ENCODE data around the gene GLRA3. TPM values are rescaled to one million over a fixed set of nuclear protein-coding genes. Genes with fewer than 3 reads are reported as not detected.
"Not testable (repeated sequence)": the region's sequence is repeated elsewhere in the genome, so short reads cannot be mapped to it uniquely, and the experiment has no call there.

The GLRA3 gene
- total RNA-seq, 4 donors from 2014 or later, result not detected

DNA sequence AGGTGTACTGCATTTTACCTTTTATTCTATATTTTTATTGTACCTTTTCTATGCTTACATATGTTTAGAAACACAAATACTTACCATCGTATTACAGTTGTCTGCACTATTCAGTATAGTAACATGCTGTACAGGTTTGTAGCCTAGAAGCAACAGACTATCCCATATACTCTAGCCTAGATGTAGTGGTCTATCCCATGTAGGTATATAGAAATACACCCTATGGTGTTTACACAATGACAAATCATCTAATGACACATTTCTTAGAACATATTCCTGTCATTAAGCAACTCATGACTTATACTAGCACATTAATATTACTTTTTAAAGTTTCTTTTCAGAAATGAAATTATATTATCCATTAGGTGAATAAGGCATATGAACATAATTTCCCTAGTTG, 195.6 kb downstream of the GLRA3 start:
- TF ChIP-seq, protein P1, sequence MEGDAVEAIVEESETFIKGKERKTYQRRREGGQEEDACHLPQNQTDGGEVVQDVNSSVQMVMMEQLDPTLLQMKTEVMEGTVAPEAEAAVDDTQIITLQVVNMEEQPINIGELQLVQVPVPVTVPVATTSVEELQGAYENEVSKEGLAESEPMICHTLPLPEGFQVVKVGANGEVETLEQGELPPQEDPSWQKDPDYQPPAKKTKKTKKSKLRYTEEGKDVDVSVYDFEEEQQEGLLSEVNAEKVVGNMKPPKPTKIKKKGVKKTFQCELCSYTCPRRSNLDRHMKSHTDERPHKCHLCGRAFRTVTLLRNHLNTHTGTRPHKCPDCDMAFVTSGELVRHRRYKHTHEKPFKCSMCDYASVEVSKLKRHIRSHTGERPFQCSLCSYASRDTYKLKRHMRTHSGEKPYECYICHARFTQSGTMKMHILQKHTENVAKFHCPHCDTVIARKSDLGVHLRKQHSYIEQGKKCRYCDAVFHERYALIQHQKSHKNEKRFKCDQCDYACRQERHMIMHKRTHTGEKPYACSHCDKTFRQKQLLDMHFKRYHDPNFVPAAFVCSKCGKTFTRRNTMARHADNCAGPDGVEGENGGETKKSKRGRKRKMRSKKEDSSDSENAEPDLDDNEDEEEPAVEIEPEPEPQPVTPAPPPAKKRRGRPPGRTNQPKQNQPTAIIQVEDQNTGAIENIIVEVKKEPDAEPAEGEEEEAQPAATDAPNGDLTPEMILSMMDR (IDR thresholded peaks at IDR 0.05), result no peak
- TF ChIP-seq EP300 (IDR thresholded peaks at IDR 0.05) (no peak), POLR2AphosphoS5 (IDR thresholded peaks at IDR 0.05) (no peak), POLR2A (IDR thresholded peaks at IDR 0.05) (no peak)
- Histone ChIP-seq H3K27ac (no peak overlapping the region), H3K36me3 (no peaks in the 10 kb centered on the region), H3K4me3 (no peak overlapping the region), H3K9me3 (no peaks in the 10 kb centered on the region), H3K27me3 (no peaks in the 10 kb centered on the region), H3K4me1 (no peaks in the 10 kb centered on the region)
- 95% methylated on average over 1 of the region's 1 CpG for WGBS
- DNase-seq (ENCODE audit: low spot score in 2 of 2), result no peak

DNA sequence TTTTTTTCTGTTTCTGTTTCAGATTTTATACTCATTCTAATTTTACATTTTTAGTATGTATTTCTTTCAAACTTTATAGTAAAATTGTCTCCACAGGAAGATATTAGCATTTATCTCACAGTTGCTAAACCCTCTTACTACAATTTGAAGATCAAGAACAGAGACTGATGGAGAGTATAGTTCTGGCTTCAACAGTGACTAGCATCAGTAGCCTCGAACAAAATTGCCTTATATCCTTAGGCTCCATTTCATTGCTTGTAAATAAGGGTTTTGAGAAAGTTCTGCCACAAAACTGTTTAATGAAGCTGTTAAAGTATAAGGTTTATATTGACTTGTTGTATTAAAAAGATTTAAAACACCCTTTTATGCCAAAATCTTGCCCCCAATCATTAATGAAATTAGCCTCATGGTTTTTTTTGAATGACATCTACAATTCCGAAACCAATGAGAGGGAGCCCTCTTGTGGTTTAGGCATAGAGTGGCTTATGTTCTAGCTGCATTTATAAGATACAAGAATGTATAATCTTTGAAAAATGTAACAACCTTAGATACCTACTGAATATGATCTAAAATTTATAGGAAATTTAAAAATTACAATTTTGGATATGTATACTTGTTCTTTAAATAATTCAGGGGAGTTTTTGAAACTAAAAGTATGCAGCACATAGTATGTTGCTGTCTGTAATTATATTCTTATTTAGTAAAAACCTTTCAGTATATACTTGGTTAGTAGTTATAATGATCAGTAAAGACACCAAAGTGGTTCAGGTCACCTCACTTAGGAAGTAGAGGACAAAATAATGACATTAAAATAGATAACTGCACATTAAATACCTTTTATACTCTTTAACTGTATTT, 196.9 kb downstream of the GLRA3 start:
- DNase-seq (ENCODE audit: low spot score in 2 of 2), result no peak
- Histone ChIP-seq H3K4me3 (no peak overlapping the region), H3K9me3 (no peaks in the 10 kb centered on the region), H3K27ac (no peak overlapping the region), H3K36me3 (no peaks in the 10 kb centered on the region), H3K4me1 (no peaks in the 10 kb centered on the region), H3K27me3 (no peaks in the 10 kb centered on the region)
- 24% methylated on average over 2 of the region's 2 CpGs for WGBS
- no peak for TF ChIP-seq POLR2AphosphoS5 (IDR thresholded peaks at IDR 0.05)
- no peak for TF ChIP-seq POLR2A (IDR thresholded peaks at IDR 0.05)
- TF ChIP-seq, protein P1 (IDR thresholded peaks at IDR 0.05), result peak in 1 of 2 donors; percentile 71
- TF ChIP-seq EP300 (IDR thresholded peaks at IDR 0.05), result no peak

DNA sequence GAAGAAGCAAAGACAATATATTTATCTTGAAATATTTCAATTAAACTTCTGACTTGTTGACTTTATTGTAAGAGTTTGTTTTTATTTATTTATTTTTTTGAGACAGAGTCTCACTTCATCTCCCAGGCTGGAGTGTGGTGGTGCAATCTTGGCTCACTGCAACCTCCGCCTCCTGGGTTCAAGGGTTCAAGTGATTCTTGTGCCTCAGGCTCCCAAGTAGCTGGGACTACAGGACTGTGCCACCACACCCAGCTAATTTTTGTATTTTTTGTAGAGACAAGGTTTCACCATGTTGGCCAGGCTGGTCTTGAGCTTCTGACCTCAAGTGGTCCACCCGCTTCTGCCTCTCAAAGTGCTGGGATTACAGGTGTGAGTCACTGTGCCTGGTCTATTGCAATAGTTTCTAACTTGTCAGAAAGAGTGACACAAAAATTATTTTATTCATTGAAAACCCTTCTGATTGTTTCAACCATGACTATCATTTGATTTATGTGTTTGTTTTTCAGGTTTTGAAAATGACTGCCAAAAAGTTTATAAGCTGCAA, 199.1 kb downstream of the GLRA3 start:
- 89% methylated on average over 2 of the region's 2 CpGs for WGBS
- H3K36me3 ChIP-seq; H3K9me3 ChIP-seq; DNase-seq (ENCODE audit: low spot score in 2 of 2); H3K4me1 ChIP-seq; H3K27ac ChIP-seq; H3K4me3 ChIP-seq; H3K27me3 ChIP-seq: not testable (repeated sequence)

DNA sequence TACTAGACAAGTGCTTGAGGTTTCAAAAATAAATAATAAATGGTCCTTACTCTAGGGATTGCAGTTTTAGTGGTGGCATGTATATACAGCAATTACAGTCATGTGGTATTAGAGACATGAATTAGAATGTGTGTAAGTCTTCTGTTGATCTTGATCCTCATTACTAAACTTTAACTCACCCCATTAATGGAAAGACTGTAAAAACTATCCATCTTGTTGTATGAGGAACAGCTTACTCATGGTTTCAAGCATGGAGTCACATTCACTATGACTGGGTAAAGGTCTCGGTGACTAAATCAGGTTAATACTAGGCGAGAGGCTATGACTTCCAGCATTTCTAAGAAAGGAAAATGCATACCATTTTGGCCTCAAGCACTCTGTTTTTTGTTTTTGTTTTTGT, 199.8 kb downstream of the GLRA3 start:
- DNase-seq (ENCODE audit: low spot score in 2 of 2), result no peak
- H3K4me1 ChIP-seq, result no peaks in the 10 kb centered on the region
- no peak for TF ChIP-seq POLR2A (IDR thresholded peaks at IDR 0.05)
- no peak for TF ChIP-seq EP300 (IDR thresholded peaks at IDR 0.05)
- no peak for TF ChIP-seq POLR2AphosphoS5 (IDR thresholded peaks at IDR 0.05)
- TF ChIP-seq, protein P1 (IDR thresholded peaks at IDR 0.05), result no peak
- H3K4me3 ChIP-seq, result no peak overlapping the region
- WGBS, result 98% methylated on average over 2 of the region's 2 CpGs
- H3K9me3 ChIP-seq, result no peaks in the 10 kb centered on the region
- no peaks in the 10 kb centered on the region for H3K27me3 ChIP-seq
- H3K27ac ChIP-seq, result no peak overlapping the region
- H3K36me3 ChIP-seq, result no peaks in the 10 kb centered on the region

DNA sequence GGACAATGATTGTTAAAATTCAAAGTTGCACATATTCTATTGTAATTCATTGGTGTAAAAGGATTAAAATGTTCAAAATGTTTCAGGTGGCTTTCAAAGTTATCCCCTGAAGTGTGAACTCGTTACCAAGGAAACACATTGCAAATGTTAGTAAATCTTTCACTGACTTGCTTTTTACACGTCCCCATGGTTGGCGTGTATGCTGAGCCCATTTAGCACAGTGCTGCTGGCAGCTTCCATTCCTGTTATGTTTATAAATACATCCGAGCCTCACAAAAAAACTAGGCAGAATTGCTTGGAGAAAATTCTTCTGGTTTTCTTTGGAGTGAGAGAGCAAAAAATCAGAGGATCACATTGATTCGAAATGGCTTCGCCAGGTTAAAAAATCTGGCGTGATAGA, 200.9 kb downstream of the GLRA3 start:
- H3K27me3 ChIP-seq, result no peaks in the 10 kb centered on the region
- no peak overlapping the region for H3K27ac ChIP-seq
- H3K36me3 ChIP-seq, result no peaks in the 10 kb centered on the region
- WGBS, result 82% methylated on average over 7 of the region's 7 CpGs
- H3K9me3 ChIP-seq, result no peaks in the 10 kb centered on the region
- TF ChIP-seq POLR2A (IDR thresholded peaks at IDR 0.05), result no peak
- TF ChIP-seq POLR2AphosphoS5 (IDR thresholded peaks at IDR 0.05), result no peak
- TF ChIP-seq, protein P1 (IDR thresholded peaks at IDR 0.05), result no peak
- no peak for TF ChIP-seq EP300 (IDR thresholded peaks at IDR 0.05)
- DNase-seq (ENCODE audit: low spot score in 2 of 2), result no peak
- no peak overlapping the region for H3K4me3 ChIP-seq
- H3K4me1 ChIP-seq, result no peaks in the 10 kb centered on the region
